HUES6 (cell line): ENCODE results near the gene GLP2R.

Experiments used
- H3K27ac ChIP-seq: 2 replicates; pipeline ENCODE4 v1.7.0; 2013; ENCODE audit warnings: low read depth, mild to moderate bottlenecking, low read length, inconsistent platforms
- H3K27me3 ChIP-seq: 2 replicates; pipeline ENCODE4 v1.6.1; 2013; ENCODE audit warnings: low read length; ENCODE audit not compliant: control insufficient read depth, insufficient read depth
- H3K36me3 ChIP-seq: 2 replicates; pipeline ENCODE4 v1.6.1; 2013; ENCODE audit warnings: low read length; ENCODE audit not compliant: control insufficient read depth, insufficient read depth
- H3K4me1 ChIP-seq: 2 replicates; pipeline ENCODE4 v1.6.1; 2013; ENCODE audit warnings: low read length; ENCODE audit not compliant: control insufficient read depth, insufficient read depth
- H3K4me3 ChIP-seq: 2 replicates; pipeline ENCODE4 v1.5.1; 2013; ENCODE audit warnings: low read depth, low read length
- H3K9ac ChIP-seq: one replicate; pipeline ENCODE4 v1.6.1; 2013; ENCODE audit warnings: mild to moderate bottlenecking, low read length
- H3K9me3 ChIP-seq: 2 replicates; pipeline ENCODE4 v1.6.1; 2013; ENCODE audit warnings: low read depth, low read length; ENCODE audit not compliant: control insufficient read depth, insufficient read depth

GLP2R gene

DNA sequence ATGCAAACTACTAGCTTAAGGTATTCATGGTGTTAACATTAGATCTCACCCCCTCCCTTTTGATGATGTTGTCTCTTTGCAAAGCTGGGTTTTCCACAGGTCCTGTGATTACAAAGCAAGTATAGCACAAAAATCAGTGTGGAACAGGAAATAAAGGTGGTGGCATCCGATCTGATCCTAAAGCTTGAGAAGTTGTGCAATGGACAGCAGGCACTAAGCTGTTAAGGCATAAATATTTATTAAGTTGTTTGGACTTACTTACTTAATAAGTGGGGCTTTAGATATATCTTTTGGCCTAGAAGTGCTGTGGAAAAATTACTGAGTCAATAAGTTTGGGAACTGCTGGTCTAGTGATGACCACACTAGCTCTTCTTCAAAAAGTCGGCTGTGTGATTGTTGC, 5.0 kb downstream of the GLP2R start:
- Histone ChIP-seq H3K27me3 (no peaks in the 10 kb centered on the region), H3K27ac (no peak overlapping the region), H3K4me1 (no peaks in the 10 kb centered on the region), H3K36me3 (no peaks in the 10 kb centered on the region), H3K4me3 (no peak overlapping the region), H3K9ac (no peak overlapping the region), H3K9me3 (no peaks in the 10 kb centered on the region)

DNA sequence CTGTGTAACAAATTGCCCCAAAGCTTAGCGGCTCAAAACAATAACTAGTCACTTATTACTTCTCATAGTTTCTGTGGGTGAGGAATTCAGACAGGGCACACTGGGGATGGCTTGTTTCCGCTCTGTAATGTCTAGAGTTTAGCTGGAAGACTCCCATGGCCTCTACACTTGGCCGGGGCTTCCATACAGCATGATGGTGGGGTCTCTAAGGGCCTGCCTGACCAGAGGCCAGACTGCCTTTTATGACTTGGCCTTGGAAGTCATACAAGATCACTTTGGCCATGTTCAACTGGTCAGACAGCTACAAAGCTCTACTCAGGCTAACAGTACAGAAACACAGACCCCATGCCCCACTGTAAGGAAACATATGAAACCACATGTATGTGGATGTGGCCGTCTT, 8.2 kb downstream of the GLP2R start:
- Histone ChIP-seq H3K9ac (no peak overlapping the region), H3K36me3 (no peaks in the 10 kb centered on the region), H3K27ac (no peak overlapping the region), H3K4me1 (peaks cover 8% of the 10 kb centered on the region), H3K9me3 (no peaks in the 10 kb centered on the region), H3K27me3 (no peaks in the 10 kb centered on the region), H3K4me3 (no peak overlapping the region)

DNA sequence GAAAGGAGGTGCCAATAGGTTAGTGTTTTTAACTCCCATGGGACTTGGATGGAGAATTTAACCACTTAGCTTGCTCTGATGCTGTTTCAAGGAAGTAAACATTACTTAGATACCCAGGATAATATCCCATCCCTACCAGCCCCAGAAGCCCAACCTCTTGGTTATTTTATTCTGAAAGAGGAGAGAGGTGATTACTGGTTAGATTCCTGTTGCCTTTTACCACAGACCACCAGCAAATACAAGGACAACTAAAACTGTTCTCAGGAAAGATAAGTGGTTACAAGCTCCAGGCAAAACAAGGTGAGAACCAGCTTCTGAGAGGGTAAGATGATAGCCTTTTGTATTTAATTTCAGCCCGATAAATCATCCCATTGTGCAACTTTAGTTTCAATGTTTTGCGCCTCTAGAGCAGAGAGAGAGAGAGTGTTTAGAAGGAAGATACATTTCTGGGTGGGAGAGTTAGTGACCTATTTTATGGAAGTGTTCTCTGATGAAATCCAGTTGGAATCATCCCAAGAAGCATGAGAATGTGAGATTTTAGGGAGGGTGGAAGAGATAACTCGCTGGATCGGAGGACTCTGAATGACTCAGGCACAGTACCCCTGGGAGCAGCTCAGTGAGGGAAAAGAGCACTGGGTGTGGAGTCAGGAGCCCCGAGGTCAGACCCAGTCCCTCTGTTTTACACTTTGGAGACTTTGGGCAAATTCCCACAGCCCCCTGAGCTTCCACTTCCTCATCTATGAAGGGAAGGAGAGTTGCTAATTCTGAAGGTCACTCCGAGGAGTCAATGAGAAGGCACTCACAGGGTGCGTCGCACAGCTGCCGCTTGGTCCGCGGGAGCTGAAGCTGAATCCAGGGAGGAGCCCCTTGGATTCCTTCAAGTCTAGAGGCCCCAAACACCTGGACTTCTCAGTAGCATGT, 12.1 kb downstream of the GLP2R start:
- no peaks in the 10 kb centered on the region for H3K9me3 ChIP-seq
- no peak overlapping the region for H3K9ac ChIP-seq
- no peaks in the 10 kb centered on the region for H3K36me3 ChIP-seq
- H3K27me3 ChIP-seq, result no peaks in the 10 kb centered on the region
- peaks cover 12% of the 10 kb centered on the region for H3K4me1 ChIP-seq
- no peak overlapping the region for H3K4me3 ChIP-seq
- no peak overlapping the region for H3K27ac ChIP-seq

DNA sequence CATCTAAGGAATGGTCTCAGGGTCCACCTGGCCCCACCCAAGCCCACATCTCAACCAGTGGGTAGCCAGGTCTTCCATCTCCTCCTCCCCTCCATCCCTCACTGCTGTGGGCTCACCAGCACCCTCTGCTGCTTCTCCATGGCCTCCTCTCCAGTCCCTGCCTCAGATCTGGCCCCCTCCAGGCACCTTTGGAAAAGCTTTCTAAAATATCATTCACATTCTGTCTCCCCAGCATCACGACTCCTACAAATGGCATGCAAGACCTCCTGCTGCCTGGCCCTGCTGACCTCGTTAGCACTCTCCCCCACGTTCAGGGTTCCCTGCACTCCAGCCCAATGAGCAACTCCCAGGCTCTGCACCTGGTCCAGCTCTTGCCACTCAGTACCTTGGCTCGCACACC, 13.7 kb downstream of the GLP2R start:
- H3K9ac ChIP-seq, result no peak overlapping the region
- no peaks in the 10 kb centered on the region for H3K9me3 ChIP-seq
- peaks cover 12% of the 10 kb centered on the region for H3K4me1 ChIP-seq
- H3K4me3 ChIP-seq, result no peak overlapping the region
- no peak overlapping the region for H3K27ac ChIP-seq
- H3K36me3 ChIP-seq, result no peaks in the 10 kb centered on the region
- no peaks in the 10 kb centered on the region for H3K27me3 ChIP-seq

DNA sequence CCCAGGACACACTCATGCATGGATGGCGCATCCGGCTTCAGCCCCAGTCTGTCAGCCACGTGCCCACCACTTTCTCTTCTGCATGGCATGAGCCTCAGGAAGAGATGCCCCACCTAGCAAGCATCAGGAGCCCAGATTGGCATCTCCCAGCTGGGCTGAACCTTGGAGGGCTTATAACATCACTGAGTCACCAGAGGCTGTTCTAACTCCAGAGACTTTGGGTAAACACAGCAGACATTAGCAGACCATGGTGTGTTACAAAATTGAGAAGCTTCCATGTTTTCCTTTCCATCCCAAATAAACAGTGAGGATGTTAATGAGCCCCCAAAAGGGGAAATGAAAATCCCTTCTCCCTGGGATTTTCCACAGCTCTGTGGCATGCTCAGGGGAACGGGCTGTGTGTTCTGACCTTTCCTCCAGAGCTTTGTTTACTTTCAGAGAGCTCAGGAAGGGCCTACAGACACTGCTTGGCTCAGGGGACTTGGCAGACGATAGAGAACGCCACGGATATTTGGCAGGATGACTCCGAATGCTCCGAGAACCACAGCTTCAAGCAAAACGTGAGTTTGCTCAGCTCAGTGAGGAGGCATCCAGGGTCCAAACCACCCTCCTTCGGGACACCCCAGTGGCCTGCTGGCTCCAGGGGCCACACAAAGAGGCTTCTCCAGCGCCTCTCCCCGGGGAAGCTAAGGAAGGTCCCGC, 16.5 kb downstream of the GLP2R start:
- H3K27ac ChIP-seq, result no peak overlapping the region
- H3K4me3 ChIP-seq, result no peak overlapping the region
- no peak overlapping the region for H3K9ac ChIP-seq

DNA sequence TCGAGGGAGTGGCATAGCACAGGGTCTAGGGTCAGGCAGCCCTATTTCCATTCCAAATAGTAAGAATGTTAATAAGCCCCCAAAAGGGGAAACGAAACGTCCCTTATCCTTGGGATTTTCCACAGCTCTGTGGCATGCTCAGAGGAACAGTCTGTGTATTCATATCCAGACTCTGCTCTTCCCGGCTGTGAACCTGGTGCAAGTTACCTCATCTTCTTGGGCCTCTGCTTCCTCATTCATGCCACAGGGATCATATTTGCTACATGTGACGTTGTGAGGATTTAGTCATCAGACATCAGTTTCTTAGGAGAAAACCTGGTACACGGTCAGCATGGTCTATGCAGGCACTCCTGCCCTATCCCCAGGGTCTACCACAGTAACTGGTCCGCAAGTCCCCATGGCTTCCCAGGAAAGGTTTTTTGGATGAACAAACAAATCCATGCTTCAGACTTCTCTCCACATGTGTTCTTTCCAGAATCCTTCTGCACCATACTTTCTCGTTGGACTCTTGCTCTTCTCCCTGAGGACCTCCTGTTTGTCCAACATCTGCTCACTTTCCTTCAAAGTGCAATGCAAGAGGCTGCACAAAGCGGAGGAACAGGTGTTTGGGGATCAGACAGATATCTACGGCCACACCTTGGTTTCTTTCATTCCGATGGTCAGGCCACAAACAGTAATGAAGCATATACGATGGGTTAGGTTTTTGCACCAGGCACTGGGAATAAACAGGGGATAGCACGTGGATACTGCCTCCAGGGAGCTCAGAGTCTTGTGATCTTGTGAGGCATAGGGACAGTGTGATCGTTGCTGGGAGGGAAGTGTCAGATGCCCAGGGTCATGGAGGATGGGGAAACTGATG, 17.7 kb downstream of the GLP2R start:
- Histone ChIP-seq H3K36me3 (no peaks in the 10 kb centered on the region), H3K9me3 (no peaks in the 10 kb centered on the region), H3K27me3 (no peaks in the 10 kb centered on the region), H3K4me3 (no peak overlapping the region), H3K4me1 (peaks cover 9% of the 10 kb centered on the region), H3K9ac (no peak overlapping the region), H3K27ac (no peak overlapping the region)

More for the DNA sequence above, 16.5 kb downstream of the GLP2R start:
- H3K4me1 ChIP-seq, result peaks cover 12% of the 10 kb centered on the region
- H3K9me3 ChIP-seq, result no peaks in the 10 kb centered on the region
- H3K27me3 ChIP-seq, result no peaks in the 10 kb centered on the region
- no peaks in the 10 kb centered on the region for H3K36me3 ChIP-seq

DNA sequence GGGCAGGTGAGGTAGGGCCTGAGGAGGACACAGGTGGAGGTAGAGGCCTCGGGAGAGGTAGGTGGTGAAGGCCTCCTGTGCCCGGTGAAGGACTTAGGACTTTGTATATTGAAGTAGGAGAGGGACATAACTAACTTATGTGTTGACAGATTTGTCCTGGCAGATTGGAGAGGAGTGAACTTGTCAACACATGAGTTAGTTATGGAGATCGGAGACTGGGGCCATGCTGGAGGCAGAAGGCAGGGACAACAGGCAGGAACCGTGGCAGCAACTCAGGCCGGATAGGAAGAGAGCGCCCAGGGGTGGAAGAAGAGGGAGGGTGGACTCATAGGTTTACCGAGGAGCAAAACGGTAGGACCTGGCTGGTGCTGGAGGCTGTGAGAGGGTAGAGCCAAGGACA, 18.4 kb downstream of the GLP2R start:
- H3K9ac ChIP-seq, result no peak overlapping the region
- H3K4me1 ChIP-seq, result peaks cover 1% of the 10 kb centered on the region; the same call in 1 of the 2 replicates
- H3K4me3 ChIP-seq, result no peak overlapping the region
- no peaks in the 10 kb centered on the region for H3K36me3 ChIP-seq
- no peaks in the 10 kb centered on the region for H3K27me3 ChIP-seq
- no peak overlapping the region for H3K27ac ChIP-seq
- H3K9me3 ChIP-seq, result no peaks in the 10 kb centered on the region

GRCh38 chr17:9845306-9845705, 19.6 kb downstream of the GLP2R start:
- no peak overlapping the region for H3K4me3 ChIP-seq
- no peaks in the 10 kb centered on the region for H3K4me1 ChIP-seq
- H3K9me3 ChIP-seq, result no peaks in the 10 kb centered on the region
- H3K36me3 ChIP-seq, result no peaks in the 10 kb centered on the region
- H3K27me3 ChIP-seq, result no peaks in the 10 kb centered on the region
- no peak overlapping the region for H3K9ac ChIP-seq
- no peak overlapping the region for H3K27ac ChIP-seq

- Histone ChIP-seq H3K4me3 (no peak overlapping the region), H3K9me3 (no peaks in the 10 kb centered on the region), H3K4me1 (no peaks in the 10 kb centered on the region), H3K36me3 (no peaks in the 10 kb centered on the region), H3K27me3 (no peaks in the 10 kb centered on the region), H3K9ac (no peak overlapping the region), H3K27ac (no peak overlapping the region)
Observed at GRCh38 chr17:9850151-9850550, 24.4 kb downstream of the GLP2R start.

DNA sequence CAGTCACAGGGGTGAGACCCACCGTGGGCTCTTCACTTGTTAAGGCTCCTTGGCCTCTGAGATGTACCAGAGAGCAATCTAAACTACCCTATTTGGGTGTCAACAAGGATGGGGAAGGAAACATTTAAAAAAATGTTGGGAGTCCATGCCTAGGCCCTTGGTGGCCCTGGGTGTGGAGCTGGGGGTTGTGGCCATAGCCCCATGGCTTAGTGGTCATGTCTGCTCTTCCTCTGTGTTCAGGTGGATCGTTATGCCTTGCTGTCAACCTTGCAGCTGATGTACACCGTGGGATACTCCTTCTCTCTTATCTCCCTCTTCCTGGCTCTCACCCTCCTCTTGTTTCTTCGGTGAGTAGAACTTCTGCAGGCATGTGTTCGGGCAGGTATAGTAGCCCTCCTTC, 28.5 kb downstream of the GLP2R start:
- Histone ChIP-seq H3K36me3 (no peaks in the 10 kb centered on the region), H3K27me3 (no peaks in the 10 kb centered on the region), H3K4me1 (no peaks in the 10 kb centered on the region), H3K9ac (no peak overlapping the region), H3K27ac (no peak overlapping the region), H3K9me3 (0 out of 2 replicates have a peak, but pooled peaks cover 3% of the 10 kb centered on the region), H3K4me3 (no peak overlapping the region)
